ENCODE measurements around the gene KAT2A. TPM values are rescaled to one million over a fixed set of nuclear protein-coding genes. Genes with fewer than 3 reads are reported as not detected.

Gene KAT2A
- total RNA-seq, 1 experiment from 2014 or later = 24.8 TPM

- peak; percentile 71 for DNase-seq
- Histone ChIP-seq H3K27me3 (ENCODE audit: control insufficient read depth, insufficient read depth, low read length) (no peaks in the 10 kb centered on the region; the same call in 1 of the 2 replicates), H3K4me3 (ENCODE audit: insufficient read depth, low read depth, low read length) (no peak within 1 kb of the TSS), H3K36me3 (replicated peaks; ENCODE audit: control insufficient read depth, insufficient read depth, low read length) (peaks cover 9% of the 10 kb centered on the region)
Observed at GRCh38 chr17:42112552-42113176, 8.5 kb downstream of the KAT2A start, which contains the start of gene DHX58. Gene DHX58 (minus strand): TSS chr17:42112714. CDS start chr17:42111892, 822 bp downstream.

- Histone ChIP-seq H3K27me3 (ENCODE audit: control insufficient read depth, insufficient read depth, low read length) (no peaks in the 10 kb centered on the region; the same call in 1 of the 2 replicates), H3K36me3 (replicated peaks; ENCODE audit: control insufficient read depth, insufficient read depth, low read length) (peaks cover 8% of the 10 kb centered on the region), H3K4me3 (ENCODE audit: insufficient read depth, low read depth, low read length) (no peak overlapping the region)
- peak; percentile 70 for DNase-seq
Observed at GRCh38 chr17:42111871-42112551, 9.2 kb downstream of the KAT2A start.

- no peak for DNase-seq
- H3K36me3 ChIP-seq (replicated peaks; ENCODE audit: control insufficient read depth, insufficient read depth, low read length) = peaks cover 8% of the 10 kb centered on the region
- H3K4me3 ChIP-seq (ENCODE audit: insufficient read depth, low read depth, low read length) = no peak overlapping the region
- no peaks in the 10 kb centered on the region; the same call in 1 of the 2 replicates for H3K27me3 ChIP-seq (ENCODE audit: control insufficient read depth, insufficient read depth, low read length)
Observed at GRCh38 chr17:42111265-42111636, 9.9 kb downstream of the KAT2A start.

GRCh38 chr17:42110301-42111264 lies 10.6 kb downstream of the KAT2A start:
- H3K36me3 ChIP-seq (replicated peaks; ENCODE audit: control insufficient read depth, insufficient read depth, low read length) = peaks cover 6% of the 10 kb centered on the region
- no peak overlapping the region for H3K4me3 ChIP-seq (ENCODE audit: insufficient read depth, low read depth, low read length)
- H3K27me3 ChIP-seq (ENCODE audit: control insufficient read depth, insufficient read depth, low read length) = no peaks in the 10 kb centered on the region; the same call in 1 of the 2 replicates
- no peak for DNase-seq

- H3K36me3 ChIP-seq (replicated peaks; ENCODE audit: control insufficient read depth, insufficient read depth, low read length) = no peaks in the 10 kb centered on the region
- H3K4me3 ChIP-seq (ENCODE audit: insufficient read depth, low read depth, low read length) = no peak overlapping the region
- DNase-seq = no peak
- H3K27me3 ChIP-seq (ENCODE audit: control insufficient read depth, insufficient read depth, low read length) = no peaks in the 10 kb centered on the region; the same call in 1 of the 2 replicates
Observed at GRCh38 chr17:42109086-42109485, 12.1 kb downstream of the KAT2A start.

- peak; percentile 100 for DNase-seq
- Histone ChIP-seq H3K4me3 (ENCODE audit: insufficient read depth, low read depth, low read length) (peak overlapping the region; percentile 49), H3K27me3 (ENCODE audit: control insufficient read depth, insufficient read depth, low read length) (no peaks in the 10 kb centered on the region; the same call in 1 of the 2 replicates), H3K36me3 (replicated peaks; ENCODE audit: control insufficient read depth, insufficient read depth, low read length) (no peaks in the 10 kb centered on the region)
Observed at GRCh38 chr17:42107597-42108576, 13.3 kb downstream of the KAT2A start.

- DNase-seq = no peak
- peak overlapping the region; percentile 49 for H3K4me3 ChIP-seq (ENCODE audit: insufficient read depth, low read depth, low read length)
- no peaks in the 10 kb centered on the region for H3K36me3 ChIP-seq (replicated peaks; ENCODE audit: control insufficient read depth, insufficient read depth, low read length)
- H3K27me3 ChIP-seq (ENCODE audit: control insufficient read depth, insufficient read depth, low read length) = no peaks in the 10 kb centered on the region; the same call in 1 of the 2 replicates
Observed at GRCh38 chr17:42107124-42107523, 14.0 kb downstream of the KAT2A start.

GRCh38 chr17:42106009-42106408 lies 15.2 kb downstream of the KAT2A start:
- no peaks in the 10 kb centered on the region for H3K36me3 ChIP-seq (replicated peaks; ENCODE audit: control insufficient read depth, insufficient read depth, low read length)
- no peak for DNase-seq
- H3K4me3 ChIP-seq (ENCODE audit: insufficient read depth, low read depth, low read length) = no peak overlapping the region
- H3K27me3 ChIP-seq (ENCODE audit: control insufficient read depth, insufficient read depth, low read length) = no peaks in the 10 kb centered on the region; the same call in 1 of the 2 replicates

- H3K27me3 ChIP-seq (ENCODE audit: control insufficient read depth, insufficient read depth, low read length) = no peaks in the 10 kb centered on the region; the same call in 1 of the 2 replicates
- no peak overlapping the region for H3K4me3 ChIP-seq (ENCODE audit: insufficient read depth, low read depth, low read length)
- H3K36me3 ChIP-seq (replicated peaks; ENCODE audit: control insufficient read depth, insufficient read depth, low read length) = no peaks in the 10 kb centered on the region
- DNase-seq = no peak
Observed at GRCh38 chr17:42104264-42104663, 16.9 kb downstream of the KAT2A start.

GRCh38 chr17:42103221-42103954 lies 17.8 kb downstream of the KAT2A start:
- no peak overlapping the region for H3K4me3 ChIP-seq (ENCODE audit: insufficient read depth, low read depth, low read length)
- no peak for DNase-seq
- no peaks in the 10 kb centered on the region for H3K36me3 ChIP-seq (replicated peaks; ENCODE audit: control insufficient read depth, insufficient read depth, low read length)
- peaks cover 4% of the 10 kb centered on the region for H3K27me3 ChIP-seq (ENCODE audit: control insufficient read depth, insufficient read depth, low read length)

- peak; percentile 94 for DNase-seq
- Histone ChIP-seq H3K36me3 (replicated peaks; ENCODE audit: control insufficient read depth, insufficient read depth, low read length) (no peaks in the 10 kb centered on the region), H3K27me3 (ENCODE audit: control insufficient read depth, insufficient read depth, low read length) (peaks cover 20% of the 10 kb centered on the region), H3K4me3 (ENCODE audit: insufficient read depth, low read depth, low read length) (no peak overlapping the region)
Observed at GRCh38 chr17:42101513-42102292, 19.5 kb downstream of the KAT2A start.

GRCh38 chr17:42098730-42099399 lies 22.3 kb downstream of the KAT2A start:
- H3K4me3 ChIP-seq (ENCODE audit: insufficient read depth, low read depth, low read length) = peak overlapping the region; percentile 34; the same call in 1 of the 2 replicates
- peaks cover 20% of the 10 kb centered on the region for H3K27me3 ChIP-seq (ENCODE audit: control insufficient read depth, insufficient read depth, low read length)
- DNase-seq = peak; percentile 73
- H3K36me3 ChIP-seq (replicated peaks; ENCODE audit: control insufficient read depth, insufficient read depth, low read length) = no peaks in the 10 kb centered on the region
